GM13977 (cell line): ENCODE results near the gene UNC80.

Experiments used
- DNase-seq: peaks from one replicate; pipeline ENCODE4 v3.0.0; 2012; ENCODE audit warnings: low spot score
- CTCF ChIP-seq: IDR thresholded peaks from 2 replicates; pipeline ENCODE4 v1.5.1; 2012; ENCODE audit warnings: mild to moderate bottlenecking, control low read depth; ENCODE audit not compliant: insufficient read depth; ENCODE audit errors: extremely low read depth, missing control alignments
- in situ Hi-C: fragments of 300-500 bp; cut with MboI; formaldehyde crosslinking; loops from one replicate; pipeline ENCODE4 v1.12.0; 2022; ENCODE audit warnings: low sequenced_read_pairs, low pct_unique_long_range_greater_than_20kb, mixed read lengths, inconsistent platforms; ENCODE audit not compliant: unreplicated experiment

UNC80 gene

GRCh38 chr2:209943776-209944175 lies 172.1 kb downstream of the UNC80 start:
- DNase-seq: no peak
- TF ChIP-seq CTCF: no peak
- in situ Hi-C loops: no loop called here

GRCh38 chr2:209946539-209946938 lies 174.9 kb downstream of the UNC80 start:
- TF ChIP-seq CTCF: no peak
- in situ Hi-C loops: no loop called here
- no peak for DNase-seq

- TF ChIP-seq CTCF: no peak
- in situ Hi-C loops: no loop called here
- DNase-seq: no peak
Measured at GRCh38 chr2:209956271-209956670, 184.6 kb downstream of the UNC80 start.

- TF ChIP-seq CTCF: no peak
- no peak for DNase-seq
- in situ Hi-C loops: no loop called here
Measured at GRCh38 chr2:209958016-209958415, 186.4 kb downstream of the UNC80 start.

- no peak for TF ChIP-seq CTCF
- no peak for DNase-seq
- in situ Hi-C loops: no loop called here
Measured at GRCh38 chr2:209960045-209960444, 188.4 kb downstream of the UNC80 start.

GRCh38 chr2:209960676-209961630 lies 189.3 kb downstream of the UNC80 start:
- TF ChIP-seq CTCF: peak; percentile 80
- peak; percentile 44 for DNase-seq
- in situ Hi-C loops: no loop called here
